NCI-H2107 treated with DMSO at 0.1 percent for 48 hours (cell line): ENCODE data around the gene NKTR.

Experiments
- DNase-seq: peaks from one replicate; lab custom pipeline; 2025; ENCODE audit not compliant: unreplicated experiment; lab: John Stamatoyannopoulos, UW

The NKTR gene

GRCh38 chr3:42649006-42649405, 48.5 kb downstream of the NKTR start:
- no peak for DNase-seq

GRCh38 chr3:42649783-42650182, 49.3 kb downstream of the NKTR start:
- no peak for DNase-seq

GRCh38 chr3:42651248-42652091, 51.0 kb downstream of the NKTR start:
- no peak for DNase-seq

- DNase-seq: no peak
Observed at GRCh38 chr3:42652251-42652610, 51.7 kb downstream of the NKTR start.

GRCh38 chr3:42652611-42653302, 52.3 kb downstream of the NKTR start:
- DNase-seq: no peak

GRCh38 chr3:42653303-42653559, 52.7 kb downstream of the NKTR start:
- no peak for DNase-seq

GRCh38 chr3:42653560-42654330, 53.3 kb downstream of the NKTR start, which contains the start of gene ZBTB47:
ZBTB47 (plus strand) TSS chr3:42653697; CDS start chr3:42658356, 4,659 bp downstream.
- DNase-seq: no peak

GRCh38 chr3:42654331-42655201, 54.1 kb downstream of the NKTR start:
- no peak for DNase-seq

- no peak for DNase-seq
Observed at GRCh38 chr3:42655331-42655888, 54.9 kb downstream of the NKTR start.

GRCh38 chr3:42655980-42656679, 55.6 kb downstream of the NKTR start:
- no peak for DNase-seq

- no peak for DNase-seq
Observed at GRCh38 chr3:42656680-42657610, 56.5 kb downstream of the NKTR start.

GRCh38 chr3:42657675-42658074, 57.2 kb downstream of the NKTR start:
- DNase-seq: no peak

GRCh38 chr3:42658091-42658770, 57.7 kb downstream of the NKTR start:
- no peak for DNase-seq

- no peak for DNase-seq
Observed at GRCh38 chr3:42658771-42659390, 58.4 kb downstream of the NKTR start.

- no peak for DNase-seq
Observed at GRCh38 chr3:42659451-42660130, 59.1 kb downstream of the NKTR start.

- no peak for DNase-seq
Observed at GRCh38 chr3:42660131-42660715, 59.7 kb downstream of the NKTR start.

GRCh38 chr3:42660898-42661297, 60.4 kb downstream of the NKTR start:
- DNase-seq: no peak
